GM19328 (cell line): ENCODE measurements around the gene INF2.

Source experiments
- ATAC-seq: cut with Tn5 transposase; IDR thresholded peaks from one replicate; pipeline ENCODE4 v1.9.1; 2021; ENCODE audit warnings: mild to moderate bottlenecking, moderate library complexity; ENCODE audit not compliant: unreplicated experiment

Gene INF2

GRCh38 chr14:104675447-104675846 is 14.0 kb upstream of the INF2 start:
- ATAC-seq: no peak

GRCh38 chr14:104676130-104676693 is 13.2 kb upstream of the INF2 start:
- no peak for ATAC-seq

- ATAC-seq: no peak
Observed at GRCh38 chr14:104676694-104677511, 12.5 kb upstream of the INF2 start.

- no peak for ATAC-seq
Observed at GRCh38 chr14:104677512-104678332, 11.7 kb upstream of the INF2 start.

- no peak for ATAC-seq
Observed at GRCh38 chr14:104678346-104678745, 11.1 kb upstream of the INF2 start.

- ATAC-seq: no peak
Observed at GRCh38 chr14:104678901-104679705, 10.3 kb upstream of the INF2 start.

GRCh38 chr14:104680056-104680805 is 9.2 kb upstream of the INF2 start:
- ATAC-seq: no peak

GRCh38 chr14:104680806-104681688 is 8.4 kb upstream of the INF2 start:
- ATAC-seq: no peak

GRCh38 chr14:104681689-104682074 is 7.7 kb upstream of the INF2 start:
- no peak for ATAC-seq

- ATAC-seq: no peak
Observed at GRCh38 chr14:104682107-104682593, 7.3 kb upstream of the INF2 start.

- no peak for ATAC-seq
Observed at GRCh38 chr14:104683653-104684448, 5.6 kb upstream of the INF2 start.

- ATAC-seq: no peak
Observed at GRCh38 chr14:104684449-104684821, 5.0 kb upstream of the INF2 start.

GRCh38 chr14:104685216-104685997 is 4.0 kb upstream of the INF2 start:
- ATAC-seq: no peak

- ATAC-seq: no peak
Observed at GRCh38 chr14:104685998-104686610, 3.3 kb upstream of the INF2 start.

GRCh38 chr14:104686624-104687517 is 2.5 kb upstream of the INF2 start:
- ATAC-seq: no peak
